NCI-H128 (cell line): ENCODE data around the gene METTL14.

Source experiments
- DNase-seq: peaks from one replicate; lab custom pipeline; 2025; ENCODE audit not compliant: unreplicated experiment; lab: John Stamatoyannopoulos, UW

The METTL14 gene

GRCh38 chr4:118756958-118757357 is 71.8 kb downstream of the METTL14 start:
- DNase-seq = no peak

GRCh38 chr4:118757761-118758251 is 72.6 kb downstream of the METTL14 start:
- no peak for DNase-seq

GRCh38 chr4:118758293-118758692 is 73.1 kb downstream of the METTL14 start:
- no peak for DNase-seq

GRCh38 chr4:118759481-118759880 is 74.3 kb downstream of the METTL14 start:
- DNase-seq = no peak

GRCh38 chr4:118760092-118760491 is 74.9 kb downstream of the METTL14 start:
- DNase-seq = no peak

- no peak for DNase-seq
Observed at GRCh38 chr4:118760493-118760892, 75.3 kb downstream of the METTL14 start.

- no peak for DNase-seq
Observed at GRCh38 chr4:118761397-118762016, 76.3 kb downstream of the METTL14 start.

- no peak for DNase-seq
Observed at GRCh38 chr4:118762155-118762554, 77.0 kb downstream of the METTL14 start.

- DNase-seq = no peak
Observed at GRCh38 chr4:118762730-118763477, 77.7 kb downstream of the METTL14 start.
